K562 (cell line): ENCODE results near the gene CTF1. TPM values are rescaled to one million over a fixed set of nuclear protein-coding genes. Genes with fewer than 3 reads are reported as not detected.

Experiments
- ARNT ChIP-seq, 2 experiments: fragments of 450-650 bp; IDR thresholded peaks; 2 replicates each; pipeline ENCODE4 v1.6.1; 2016; ENCODE audit warnings: mild to moderate bottlenecking in 1 of 2
- CAMTA2 ChIP-seq: fragments of 250-450 bp; sonication (Bioruptor Pico); conservative IDR thresholded peaks from 2 replicates; pipeline ENCODE4 v1.5.1; 2022
- CBX2 ChIP-seq: fragments of 200-600 bp; sonication (generic); IDR thresholded peaks from one replicate; pipeline ENCODE4 v1.6.1; 2012; ENCODE audit warnings: mild to moderate bottlenecking, low read length, inconsistent platforms; ENCODE audit not compliant: insufficient read depth, poor library complexity, severe bottlenecking
- E2F8 ChIP-seq: fragments of 450-650 bp; IDR thresholded peaks from 2 replicates; pipeline ENCODE4 v1.7.1; 2018; ENCODE audit warnings: mild to moderate bottlenecking, low read depth; ENCODE audit not compliant: partially characterized antibody
- HMBOX1 ChIP-seq: sonication (generic); IDR thresholded peaks from 2 replicates; pipeline ENCODE4 v1.6.1; 2016
- HNRNPLL ChIP-seq: fragments of 200-400 bp; formaldehyde crosslinking; IDR thresholded peaks from 2 replicates; pipeline ENCODE4 v1.6.1; 2017; ENCODE audit warnings: low read length, low read depth, mild to moderate bottlenecking; ENCODE audit not compliant: poor library complexity, severe bottlenecking
- ID3 ChIP-seq, 2 experiments: fragments of 250-450 bp in 1 of 2; fragments of 450-650 bp in 1 of 2; sonication (Bioruptor Pico) in 1 of 2; IDR thresholded peaks; 2 replicates each; pipeline versions ENCODE4 v1.6.1 to v1.8.0; 2016 to 2021; ENCODE audit warnings: mild to moderate bottlenecking in 2 of 2, moderate library complexity in 2 of 2, missing compliant biosample characterization in 1 of 2, missing genetic modification characterization in 1 of 2
- RBM17 ChIP-seq: fragments of 200-400 bp; formaldehyde crosslinking; IDR thresholded peaks from 2 replicates; pipeline ENCODE4 v1.6.1; 2017; ENCODE audit warnings: low read depth, mild to moderate bottlenecking, low read length, borderline replicate concordance
- SMAD3 ChIP-seq: fragments of 450-650 bp; formaldehyde crosslinking; conservative IDR thresholded peaks from 2 replicates; pipeline ENCODE4 v1.4.0; 2020; ENCODE audit warnings: mild to moderate bottlenecking
- SREBF2 ChIP-seq: sonication (generic); formaldehyde crosslinking; IDR thresholded peaks from 2 replicates; pipeline ENCODE4 v1.4.0; 2020; ENCODE audit warnings: mild to moderate bottlenecking, missing genetic modification reagents
- TSHZ1 ChIP-seq: fragments of 250-450 bp; sonication (Bioruptor Pico); IDR thresholded peaks from 2 replicates; pipeline ENCODE4 v1.4.0; 2020; ENCODE audit warnings: mild to moderate bottlenecking, moderate library complexity
- ZNF217 ChIP-seq: sonication (generic); formaldehyde crosslinking; IDR thresholded peaks from 2 replicates; pipeline ENCODE4 v1.8.0; 2022; ENCODE audit warnings: mild to moderate bottlenecking, missing genetic modification reagents
- ZNF586 ChIP-seq: fragments of 450-650 bp; formaldehyde crosslinking; conservative IDR thresholded peaks from 2 replicates; pipeline ENCODE4 v1.4.0; 2020; ENCODE audit warnings: mild to moderate bottlenecking, moderate library complexity
- ZNF766 ChIP-seq: fragments of 200-800 bp; sonication (Bioruptor generic); conservative IDR thresholded peaks from 2 replicates; pipeline ENCODE4 v1.6.1; 2016; ENCODE audit warnings: missing genetic modification characterization, missing compliant biosample characterization
- polyA plus RNA-seq, 8 experiments: library from polyadenylated mRNA; depleted of rRNA in 4 of 8; stranded (reverse) in 5 of 8; unstranded in 3 of 8; fragments of >200 nt; fragmentation: Nextera tagmentation in 2 of 8; fragmentation: Illumina TruSeq in 1 of 8; extraction: Ambion mirVana in 2 of 8; extraction: Trizol in 1 of 8; gene quantifications; 2 replicates each; pipeline versions ENCODE4 v1.2.1 to v1.2.3, GENCODE V29; 2011 to 2014; ENCODE audit warnings: inconsistent platforms in 1 of 8, missing spikeins in 1 of 8
- total RNA-seq, 7 experiments: library from RNA; depleted of rRNA in 6 of 7; stranded (reverse); fragments of >200 nt in 6 of 7; fragmentation: Illumina TruSeq in 2 of 7; extraction: Trizol in 2 of 7; gene quantifications; 2 replicates each; pipeline versions ENCODE4 v1.2.1 to v1.2.3, GENCODE V29; 2011 to 2021; ENCODE audit warnings: low replicate concordance in 1 of 7
- TF ChIP-seq, protein P1 (sequence below): fragments of 450-650 bp; IDR thresholded peaks from 2 replicates; pipeline ENCODE4 v1.7.0; 2016; ENCODE audit warnings: borderline replicate concordance

Gene CTF1
- total and polyA plus RNA-seq, 9 of the 15 experiments (the other 6 are each of a cell fraction or from before 2014, with no cell fraction given), result 0.24 to 2.5 (median 0.44) TPM

DNA sequence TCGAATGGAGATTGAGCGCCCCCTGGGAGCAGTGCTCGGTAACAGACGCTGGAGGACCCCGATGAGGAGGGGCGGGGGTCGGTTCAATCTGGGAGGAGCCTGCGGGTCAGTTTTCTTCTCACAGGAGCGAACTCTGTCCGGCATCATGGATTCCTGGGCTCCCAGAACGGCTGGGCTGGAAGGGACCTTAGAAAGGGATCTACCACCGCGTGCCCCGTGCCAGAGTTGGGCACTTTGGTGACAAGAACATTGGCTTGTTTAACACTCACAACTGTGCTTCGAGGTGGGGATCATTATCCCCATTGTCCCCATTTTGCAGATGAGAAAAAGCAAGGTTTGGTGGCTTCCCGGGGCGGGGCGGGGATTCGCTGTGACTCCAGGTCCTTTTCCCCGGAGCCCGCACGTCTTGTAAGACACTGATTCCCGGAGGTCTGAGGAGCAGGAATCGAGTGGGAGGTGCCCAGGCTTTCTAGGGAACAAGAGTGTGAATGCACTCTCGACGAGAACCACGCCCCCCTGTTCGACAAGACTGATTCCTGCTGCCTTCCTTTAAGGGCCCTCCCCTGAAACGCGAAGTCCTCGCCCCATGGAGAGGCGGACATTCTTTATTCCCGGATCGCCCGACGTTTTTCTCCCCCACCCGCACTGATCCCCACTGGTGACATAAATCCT lies 25.5 kb downstream of the CTF1 start (continued):
- TF ChIP-seq CAMTA2 (CRISPR knock-in tag), result no peak
- TF ChIP-seq E2F8, result no peak
- no peak for TF ChIP-seq CBX2
- no peak for TF ChIP-seq HMBOX1
- no peak for TF ChIP-seq ZNF766 (CRISPR knock-in tag)
- TF ChIP-seq TSHZ1 (CRISPR knock-in tag), result no peak
- TF ChIP-seq ID3 (CRISPR knock-in tag; IDR thresholded peaks at IDR 0.05), result no peak
- TF ChIP-seq ID3 (tag; IDR thresholded peaks at IDR 0.05), result no peak; the same call in 1 of the 2 replicates
- TF ChIP-seq, protein P1, sequence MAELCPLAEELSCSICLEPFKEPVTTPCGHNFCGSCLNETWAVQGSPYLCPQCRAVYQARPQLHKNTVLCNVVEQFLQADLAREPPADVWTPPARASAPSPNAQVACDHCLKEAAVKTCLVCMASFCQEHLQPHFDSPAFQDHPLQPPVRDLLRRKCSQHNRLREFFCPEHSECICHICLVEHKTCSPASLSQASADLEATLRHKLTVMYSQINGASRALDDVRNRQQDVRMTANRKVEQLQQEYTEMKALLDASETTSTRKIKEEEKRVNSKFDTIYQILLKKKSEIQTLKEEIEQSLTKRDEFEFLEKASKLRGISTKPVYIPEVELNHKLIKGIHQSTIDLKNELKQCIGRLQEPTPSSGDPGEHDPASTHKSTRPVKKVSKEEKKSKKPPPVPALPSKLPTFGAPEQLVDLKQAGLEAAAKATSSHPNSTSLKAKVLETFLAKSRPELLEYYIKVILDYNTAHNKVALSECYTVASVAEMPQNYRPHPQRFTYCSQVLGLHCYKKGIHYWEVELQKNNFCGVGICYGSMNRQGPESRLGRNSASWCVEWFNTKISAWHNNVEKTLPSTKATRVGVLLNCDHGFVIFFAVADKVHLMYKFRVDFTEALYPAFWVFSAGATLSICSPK, result no peak
- TF ChIP-seq RBM17, result no peak
- no peak for TF ChIP-seq ZNF217 (CRISPR knock-in tag)
- TF ChIP-seq SREBF2 (CRISPR knock-in tag), result no peak
- no peak for TF ChIP-seq HNRNPLL
- TF ChIP-seq ZNF586, result no peak
- TF ChIP-seq SMAD3 (CRISPR knock-in tag), result no peak
- 0 out of 4 replicates have a peak, but pooled peaks of 1 of the 2 experiments have one; percentile 9 for TF ChIP-seq ARNT (IDR thresholded peaks at IDR 0.05)
